ENCODE results near the gene NCKAP1.

GRCh38 chr2:183063083-183063482, 24.8 kb upstream of the NCKAP1 start:
- TF ChIP-seq TCF4 (CRISPR knock-in tag; IDR thresholded peaks at IDR 0.05; ENCODE audit: borderline replicate concordance): no peak
- no peak for TF ChIP-seq ARNTL (CRISPR knock-in tag; IDR thresholded peaks at IDR 0.05; ENCODE audit: borderline replicate concordance, low read depth)
- no peak for TF ChIP-seq PATZ1 (CRISPR knock-in tag; IDR thresholded peaks at IDR 0.05; ENCODE audit: borderline replicate concordance)
- TF ChIP-seq ZNF8 (CRISPR knock-in tag; IDR thresholded peaks at IDR 0.05): no peak
- no peak for TF ChIP-seq RARB (CRISPR knock-in tag; IDR thresholded peaks at IDR 0.05)
- TF ChIP-seq ZFP30 (CRISPR knock-in tag; IDR thresholded peaks at IDR 0.05): no peak
- no peak for TF ChIP-seq ZFP3 (CRISPR knock-in tag; IDR thresholded peaks at IDR 0.05)
- no peak for TF ChIP-seq ZC3H10 (CRISPR knock-in tag; IDR thresholded peaks at IDR 0.05)
- TF ChIP-seq TOX (CRISPR knock-in tag; IDR thresholded peaks at IDR 0.05; ENCODE audit: borderline replicate concordance): no peak
- no peak for TF ChIP-seq OSR1 (CRISPR knock-in tag; IDR thresholded peaks at IDR 0.05)
- no peak for TF ChIP-seq BACH2 (CRISPR knock-in tag; IDR thresholded peaks at IDR 0.05; ENCODE audit: borderline replicate concordance)
- TF ChIP-seq CSRNP3 (CRISPR knock-in tag; IDR thresholded peaks at IDR 0.05): no peak
- no peak for TF ChIP-seq PPARA (CRISPR knock-in tag; IDR thresholded peaks at IDR 0.05; ENCODE audit: borderline replicate concordance)
